Breast epithelium (tissue), 3 donors: ENCODE data around the gene AMZ2.

Experiments
- CTCF ChIP-seq, 3 donors: fragments of 450-650 bp; IDR thresholded peaks; one replicate each; pipeline ENCODE4 v1.5.1; 2016 to 2017; ENCODE audit warnings: antibody characterized with exemption in 3 of 3, mild to moderate bottlenecking in 3 of 3, moderate library complexity in 3 of 3
- POLR2A ChIP-seq: fragments of 450-650 bp; IDR thresholded peaks from one replicate; pipeline ENCODE4 v1.6.1; 2016; ENCODE audit warnings: antibody characterized with exemption, mild to moderate bottlenecking, moderate library complexity
- POLR2AphosphoS5 ChIP-seq, 3 donors: sonication (generic); formaldehyde crosslinking; IDR thresholded peaks; one replicate each; pipeline ENCODE4 v1.6.1; 2017; ENCODE audit warnings: antibody characterized with exemption in 3 of 3

- TF ChIP-seq CTCF (IDR thresholded peaks at IDR 0.05) (no peak), POLR2A (no peak), POLR2AphosphoS5 (IDR thresholded peaks at IDR 0.05) (no peak)
These were observed 37.1 kb upstream of the AMZ2 start for GRCh38 chr17:68210570-68211315.
